ENCODE results near the gene RTN4RL1. TPM values are rescaled to one million over a fixed set of nuclear protein-coding genes. Genes with fewer than 3 reads are reported as not detected.
A peak's percentile ranks its signal among the peaks of the same experiment; 100 is the strongest.

Gene RTN4RL1
- total RNA-seq, 2 donors from 2014 or later = 18.2 to 19.6 TPM

- H3K27ac Mint-ChIP-seq = no peak overlapping the region
- 96 to 100% methylated on average over 2 to 4 of the region's 5 CpGs for WGBS, 2 experiments (ENCODE audit: insufficient coverage in 1 of 2, insufficient read length in 1 of 2)
- no peak for DNase-seq
- Histone ChIP-seq H3K4me3 (ENCODE audit: low read length) (no peak overlapping the region), H3K9ac (ENCODE audit: extremely low read depth, low read length, poor library complexity, severe bottlenecking) (no peak overlapping the region), H3K27ac (ENCODE audit: low read depth, low read length) (no peak overlapping the region), H3K36me3 (ENCODE audit: control insufficient read depth, insufficient read depth, low read length) (peaks cover 46% of the 10 kb centered on the region), H3K4me1 (ENCODE audit: control insufficient read depth, insufficient read depth, low read length) (peaks cover 9% of the 10 kb centered on the region), H3K9me3 (ENCODE audit: control insufficient read depth, low read length) (no peaks in the 10 kb centered on the region), H3K27me3 (ENCODE audit: control insufficient read depth, insufficient read depth, low read length, poor library complexity, severe bottlenecking) (no peaks in the 10 kb centered on the region)
- H3K27me3 Mint-ChIP-seq (ENCODE audit: insufficient read depth) = peaks cover 39% of the 10 kb centered on the region
- H3K36me3 Mint-ChIP-seq (ENCODE audit: low read depth) = peaks cover 19% of the 10 kb centered on the region
- H3K4me1 Mint-ChIP-seq = peaks cover 30% of the 10 kb centered on the region
- no peaks in the 10 kb centered on the region for H3K9me3 Mint-ChIP-seq
- H3K4me3 Mint-ChIP-seq = no peak overlapping the region
- TF ChIP-seq CTCF (conservative IDR thresholded peaks at IDR 0.05) = no peak
Observed at GRCh38 chr17:2044263-2044894, 19.2 kb upstream of the RTN4RL1 start.

GRCh38 chr17:2043785-2044184, 18.7 kb upstream of the RTN4RL1 start:
- Mint-ChIP-seq H3K4me1 (peaks cover 25% of the 10 kb centered on the region), H3K27me3 (ENCODE audit: insufficient read depth) (peaks cover 34% of the 10 kb centered on the region), H3K27ac (no peak overlapping the region), H3K9me3 (no peaks in the 10 kb centered on the region), H3K4me3 (peak overlapping the region; percentile 84), H3K36me3 (ENCODE audit: low read depth) (peaks cover 20% of the 10 kb centered on the region)
- Histone ChIP-seq H3K4me1 (ENCODE audit: control insufficient read depth, insufficient read depth, low read length) (peaks cover 9% of the 10 kb centered on the region), H3K4me3 (ENCODE audit: low read length) (no peak overlapping the region), H3K9me3 (ENCODE audit: control insufficient read depth, low read length) (no peaks in the 10 kb centered on the region), H3K9ac (ENCODE audit: extremely low read depth, low read length, poor library complexity, severe bottlenecking) (no peak overlapping the region), H3K36me3 (ENCODE audit: control insufficient read depth, insufficient read depth, low read length) (peaks cover 46% of the 10 kb centered on the region), H3K27ac (ENCODE audit: low read depth, low read length) (no peak overlapping the region), H3K27me3 (ENCODE audit: control insufficient read depth, insufficient read depth, low read length, poor library complexity, severe bottlenecking) (no peaks in the 10 kb centered on the region)
- 95 to 98% methylated on average over 6 of the region's 6 CpGs for WGBS, 2 experiments (ENCODE audit: insufficient coverage in 1 of 2, insufficient read length in 1 of 2)
- no peak for DNase-seq
- TF ChIP-seq CTCF (conservative IDR thresholded peaks at IDR 0.05) = no peak

- Mint-ChIP-seq H3K27ac (peak overlapping the region; percentile 70), H3K36me3 (ENCODE audit: low read depth) (peaks cover 27% of the 10 kb centered on the region), H3K4me3 (peak overlapping the region; percentile 84), H3K4me1 (peaks cover 19% of the 10 kb centered on the region), H3K9me3 (no peaks in the 10 kb centered on the region), H3K27me3 (ENCODE audit: insufficient read depth) (peaks cover 27% of the 10 kb centered on the region)
- 96 to 100% methylated on average over 4 to 5 of the region's 5 CpGs for WGBS, 2 experiments (ENCODE audit: insufficient coverage in 1 of 2, insufficient read length in 1 of 2)
- Histone ChIP-seq H3K4me3 (ENCODE audit: low read length) (peak overlapping the region; percentile 93), H3K27ac (ENCODE audit: low read depth, low read length) (no peak overlapping the region), H3K4me1 (ENCODE audit: control insufficient read depth, insufficient read depth, low read length) (peaks cover 7% of the 10 kb centered on the region), H3K9me3 (ENCODE audit: control insufficient read depth, low read length) (no peaks in the 10 kb centered on the region), H3K36me3 (ENCODE audit: control insufficient read depth, insufficient read depth, low read length) (peaks cover 46% of the 10 kb centered on the region), H3K9ac (ENCODE audit: extremely low read depth, low read length, poor library complexity, severe bottlenecking) (peak overlapping the region; percentile 70), H3K27me3 (ENCODE audit: control insufficient read depth, insufficient read depth, low read length, poor library complexity, severe bottlenecking) (no peaks in the 10 kb centered on the region)
- DNase-seq = no peak
- no peak for TF ChIP-seq CTCF (conservative IDR thresholded peaks at IDR 0.05)
Observed at GRCh38 chr17:2042933-2043332, 17.8 kb upstream of the RTN4RL1 start.

All from endodermal cell (in vitro differentiated cells).